Endodermal cell (in vitro differentiated cells): Measurements from ENCODE around the gene KIF25. TPM values are rescaled to one million over a fixed set of nuclear protein-coding genes. Genes with fewer than 3 reads are reported as not detected.

Experiments
- DNase-seq: peaks from one replicate; pipeline ENCODE4 v3.0.0-alpha.2; 2017
- H3K27ac ChIP-seq: 2 replicates; pipeline ENCODE4 v1.5.1; 2013; ENCODE audit warnings: mild to moderate bottlenecking, low read depth, low read length, moderate library complexity
- H3K27me3 ChIP-seq: 2 replicates; pipeline ENCODE4 v1.6.1; 2013; ENCODE audit warnings: mild to moderate bottlenecking, low read length, moderate library complexity; ENCODE audit not compliant: insufficient read depth, control insufficient read depth, poor library complexity, severe bottlenecking
- H3K36me3 ChIP-seq: 2 replicates; pipeline ENCODE4 v1.7.0; 2013; ENCODE audit warnings: mild to moderate bottlenecking, low read length, moderate library complexity; ENCODE audit not compliant: control insufficient read depth, insufficient read depth
- H3K4me1 ChIP-seq: one replicate; pipeline ENCODE4 v1.7.0; 2013; ENCODE audit warnings: low read length; ENCODE audit not compliant: control insufficient read depth, insufficient read depth
- H3K4me3 ChIP-seq: 2 replicates; pipeline ENCODE4 v1.5.1; 2013; ENCODE audit warnings: mild to moderate bottlenecking, low read length, moderate library complexity
- H3K9ac ChIP-seq: 2 replicates; pipeline ENCODE4 v1.6.1; 2013; ENCODE audit warnings: mild to moderate bottlenecking, low read length, moderate library complexity; ENCODE audit not compliant: poor library complexity, severe bottlenecking; ENCODE audit errors: extremely low read depth
- H3K9me3 ChIP-seq: 2 replicates; pipeline ENCODE4 v1.6.1; 2013; ENCODE audit warnings: mild to moderate bottlenecking, low read length, moderate library complexity; ENCODE audit not compliant: control insufficient read depth
- H3K27ac Mint-ChIP-seq: 2 replicates; pipeline ENCODE4 v1.8.0; 2020; ENCODE audit warnings: mixed read lengths
- H3K27me3 Mint-ChIP-seq: 2 replicates; pipeline ENCODE4 v1.8.0; 2021; ENCODE audit warnings: mild to moderate bottlenecking, mixed read lengths; ENCODE audit not compliant: insufficient read depth
- H3K36me3 Mint-ChIP-seq: 2 replicates; pipeline ENCODE4 v1.8.0; 2020; ENCODE audit warnings: low read depth, mixed read lengths
- H3K4me1 Mint-ChIP-seq: 2 replicates; pipeline ENCODE4 v1.8.0; 2020; ENCODE audit warnings: mixed read lengths
- H3K4me3 Mint-ChIP-seq: 2 replicates; pipeline ENCODE4 v1.8.0; 2020; ENCODE audit warnings: mild to moderate bottlenecking, moderate library complexity, mixed read lengths
- H3K9me3 Mint-ChIP-seq: 2 replicates; pipeline ENCODE4 v1.8.0; 2020; ENCODE audit warnings: mild to moderate bottlenecking, mixed read lengths
- WGBS, 2 experiments: methylation state at CpG; one replicate each; pipeline versions ENCODE4 v1.1.5 to v1.1.7; 2013; ENCODE audit warnings: missing lambda C conversion rate in 2 of 2, mixed read lengths in 1 of 2; ENCODE audit not compliant: insufficient coverage in 1 of 2, insufficient read length in 1 of 2; 5-methylcytosine and 5-hydroxymethylcytosine counted together
- total RNA-seq, 2 donors: library from RNA; stranded (reverse); fragmentation: NEBNext Ultra II Directional in 1 of 2; extraction: Animal tissue kit (Norgen Biotek cat#: 25700) in 1 of 2; gene quantifications; 2 replicates in 1 of 2; 3 replicates in 1 of 2; pipeline ENCODE4 v1.2.1, GENCODE V29; 2021
- TF ChIP-seq, protein P1 (sequence below): fragments of 200-600 bp; sonication (generic); conservative IDR thresholded peaks from 2 replicates; pipeline ENCODE4 v1.5.0; 2021; ENCODE audit warnings: antibody characterized with exemption, mild to moderate bottlenecking

The KIF25 gene
- total RNA-seq, 2 donors from 2014 or later: 1.3 TPM; not detected in 1

DNA sequence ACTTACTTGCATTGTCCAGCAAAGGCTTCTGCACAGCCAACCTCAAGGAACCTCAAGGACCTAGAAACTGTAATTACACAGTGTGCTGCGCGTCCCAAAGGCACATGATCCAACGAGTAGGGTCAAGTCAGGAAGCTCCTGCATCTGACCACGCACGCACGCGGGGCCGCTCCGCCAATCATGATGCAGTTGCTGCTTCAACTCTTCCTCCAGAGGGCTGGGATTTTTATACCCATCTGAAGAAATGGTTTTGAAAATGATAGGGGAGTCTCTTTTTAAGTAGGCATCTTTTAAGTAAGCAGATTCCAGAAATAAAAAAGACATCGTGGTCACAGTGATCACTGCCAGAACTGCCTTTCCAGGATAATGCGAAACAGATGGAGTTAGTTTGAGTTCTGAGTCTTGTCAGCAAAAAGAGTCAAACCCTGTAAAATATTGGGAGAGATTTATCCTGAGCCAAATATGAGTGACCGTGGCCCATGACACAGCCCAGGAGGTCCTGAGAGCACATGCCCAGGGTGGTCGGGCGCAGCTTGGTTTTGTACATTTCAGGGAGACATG is 34.0 kb downstream of the KIF25 start:
- Mint-ChIP-seq H3K9me3 (peaks cover 7% of the 10 kb centered on the region), H3K27me3 (peaks cover 12% of the 10 kb centered on the region), H3K4me3 (no peak overlapping the region), H3K4me1 (peaks cover 6% of the 10 kb centered on the region), H3K36me3 (no peaks in the 10 kb centered on the region), H3K27ac (no peak overlapping the region)
- H3K9me3 ChIP-seq: no peaks in the 10 kb centered on the region
- H3K27me3 ChIP-seq: no peaks in the 10 kb centered on the region
- TF ChIP-seq, protein P1, sequence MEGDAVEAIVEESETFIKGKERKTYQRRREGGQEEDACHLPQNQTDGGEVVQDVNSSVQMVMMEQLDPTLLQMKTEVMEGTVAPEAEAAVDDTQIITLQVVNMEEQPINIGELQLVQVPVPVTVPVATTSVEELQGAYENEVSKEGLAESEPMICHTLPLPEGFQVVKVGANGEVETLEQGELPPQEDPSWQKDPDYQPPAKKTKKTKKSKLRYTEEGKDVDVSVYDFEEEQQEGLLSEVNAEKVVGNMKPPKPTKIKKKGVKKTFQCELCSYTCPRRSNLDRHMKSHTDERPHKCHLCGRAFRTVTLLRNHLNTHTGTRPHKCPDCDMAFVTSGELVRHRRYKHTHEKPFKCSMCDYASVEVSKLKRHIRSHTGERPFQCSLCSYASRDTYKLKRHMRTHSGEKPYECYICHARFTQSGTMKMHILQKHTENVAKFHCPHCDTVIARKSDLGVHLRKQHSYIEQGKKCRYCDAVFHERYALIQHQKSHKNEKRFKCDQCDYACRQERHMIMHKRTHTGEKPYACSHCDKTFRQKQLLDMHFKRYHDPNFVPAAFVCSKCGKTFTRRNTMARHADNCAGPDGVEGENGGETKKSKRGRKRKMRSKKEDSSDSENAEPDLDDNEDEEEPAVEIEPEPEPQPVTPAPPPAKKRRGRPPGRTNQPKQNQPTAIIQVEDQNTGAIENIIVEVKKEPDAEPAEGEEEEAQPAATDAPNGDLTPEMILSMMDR: no peak
- H3K36me3 ChIP-seq: no peaks in the 10 kb centered on the region
- H3K9ac ChIP-seq: no peak overlapping the region
- DNase-seq: no peak
- 95 to 97% methylated on average over 9 to 14 of the region's 14 CpGs for WGBS, 2 experiments
- H3K4me3 ChIP-seq: no peak overlapping the region
- no peak overlapping the region for H3K27ac ChIP-seq
- no peaks in the 10 kb centered on the region for H3K4me1 ChIP-seq

DNA sequence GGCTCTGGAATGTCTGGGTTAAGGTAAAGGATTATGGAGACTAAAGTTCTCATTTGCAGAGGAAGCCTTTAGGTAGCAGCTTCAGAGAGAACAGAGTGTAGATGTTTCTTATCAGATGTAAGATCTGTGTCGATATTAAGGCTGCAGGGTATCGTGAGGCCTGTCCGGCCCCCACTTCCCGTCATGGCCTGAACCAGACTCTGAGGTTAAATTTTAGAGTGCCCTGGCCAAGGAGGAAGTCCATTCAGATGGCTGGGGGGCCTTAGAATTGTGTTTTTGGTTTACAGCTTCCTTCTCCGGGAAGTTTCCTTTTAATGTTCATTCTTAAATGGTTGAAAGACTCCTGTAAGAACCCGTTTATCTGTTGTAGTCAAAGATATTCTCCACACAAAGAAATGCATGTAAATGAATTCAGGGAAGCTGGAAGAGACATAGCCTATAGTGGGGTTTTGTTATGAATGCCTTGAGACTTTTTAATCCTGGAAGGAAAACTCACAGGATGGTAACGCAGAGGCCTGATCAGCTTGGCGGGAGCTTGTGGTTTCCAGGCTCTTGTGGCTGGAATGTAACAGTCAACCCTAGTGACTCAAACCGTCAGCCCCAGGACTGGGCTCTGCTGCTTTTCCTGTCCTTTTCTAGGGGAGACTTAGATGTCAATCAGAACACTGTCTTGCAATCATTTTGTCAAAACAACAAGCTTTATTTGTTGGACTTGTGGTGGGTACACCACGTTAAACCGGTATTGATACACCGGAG is 34.7 kb downstream of the KIF25 start:
- Histone ChIP-seq H3K9ac (no peak overlapping the region), H3K4me3 (no peak overlapping the region), H3K36me3 (no peaks in the 10 kb centered on the region), H3K4me1 (no peaks in the 10 kb centered on the region), H3K27me3 (no peaks in the 10 kb centered on the region), H3K9me3 (no peaks in the 10 kb centered on the region), H3K27ac (peak overlapping the region; percentile 71)
- Mint-ChIP-seq H3K27me3 (peaks cover 15% of the 10 kb centered on the region), H3K4me3 (no peak overlapping the region), H3K27ac (no peak overlapping the region), H3K4me1 (peaks cover 7% of the 10 kb centered on the region), H3K9me3 (peaks cover 11% of the 10 kb centered on the region), H3K36me3 (no peaks in the 10 kb centered on the region)
- TF ChIP-seq, protein P1: peak; percentile 31
- WGBS, 2 experiments: 69 to 81% methylated on average over 9 to 12 of the region's 12 CpGs
- no peak for DNase-seq

DNA sequence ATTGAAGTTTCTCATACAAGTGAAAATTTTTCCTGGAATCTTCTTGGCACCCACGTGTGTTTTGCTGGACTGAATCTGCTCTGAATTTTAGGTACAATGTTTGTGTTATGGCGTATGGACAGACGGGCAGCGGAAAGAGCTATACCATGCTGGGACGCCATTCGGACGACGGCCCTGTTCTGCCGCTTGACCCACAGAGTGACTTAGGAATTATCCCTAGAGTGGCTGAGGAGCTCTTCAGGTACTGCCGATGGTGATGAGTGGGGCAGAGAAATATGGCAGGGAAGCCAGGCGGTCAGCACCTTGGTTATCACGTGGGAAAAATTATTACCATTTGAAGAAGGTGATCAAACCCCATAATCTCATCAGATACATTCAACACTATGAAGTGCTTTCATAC is 36.3 kb downstream of the KIF25 start:
- Histone ChIP-seq H3K4me1 (no peaks in the 10 kb centered on the region), H3K27ac (no peak overlapping the region), H3K9me3 (peaks cover 11% of the 10 kb centered on the region), H3K4me3 (no peak overlapping the region), H3K9ac (no peak overlapping the region), H3K36me3 (no peaks in the 10 kb centered on the region), H3K27me3 (no peaks in the 10 kb centered on the region)
- Mint-ChIP-seq H3K27ac (no peak overlapping the region), H3K4me3 (no peak overlapping the region), H3K36me3 (peaks cover 7% of the 10 kb centered on the region), H3K4me1 (peaks cover 7% of the 10 kb centered on the region), H3K27me3 (peaks cover 28% of the 10 kb centered on the region), H3K9me3 (peaks cover 27% of the 10 kb centered on the region)
- WGBS, 2 experiments: 96 to 97% methylated on average over 12 of the region's 12 CpGs
- DNase-seq: no peak
- TF ChIP-seq, protein P1: no peak
